Measurements from ENCODE around the gene TRNP1.

DNA sequence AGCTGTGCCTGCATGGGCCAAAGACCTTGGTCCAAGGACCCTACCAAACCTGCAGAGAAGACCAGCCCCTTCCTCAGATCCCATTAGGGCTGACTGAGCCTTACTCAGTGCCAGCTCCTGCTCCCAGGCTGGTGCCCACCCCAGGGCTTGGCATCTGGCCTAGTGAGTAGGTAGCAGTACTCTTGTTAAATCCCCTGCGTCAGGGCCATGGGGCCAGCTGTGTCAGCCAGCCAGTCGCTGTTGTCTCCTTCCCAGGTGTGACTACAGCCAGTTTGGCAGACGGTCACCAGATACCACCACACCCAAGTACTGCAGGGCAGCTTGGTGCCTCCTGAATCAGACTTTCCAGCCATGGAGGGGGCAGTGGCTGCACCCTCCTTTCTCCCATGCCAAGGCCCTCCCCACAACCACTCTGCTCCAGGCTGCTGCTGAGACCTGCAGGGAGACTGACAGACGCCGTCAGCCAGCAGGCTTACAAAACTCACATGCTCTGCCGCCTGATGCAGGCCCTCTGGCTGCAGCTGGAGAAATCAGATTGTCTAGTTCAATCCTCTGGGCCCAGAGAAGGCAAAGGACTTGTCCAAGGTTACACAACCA is 16.2 kb downstream of the TRNP1 start:
- TF ChIP-seq, protein P1, sequence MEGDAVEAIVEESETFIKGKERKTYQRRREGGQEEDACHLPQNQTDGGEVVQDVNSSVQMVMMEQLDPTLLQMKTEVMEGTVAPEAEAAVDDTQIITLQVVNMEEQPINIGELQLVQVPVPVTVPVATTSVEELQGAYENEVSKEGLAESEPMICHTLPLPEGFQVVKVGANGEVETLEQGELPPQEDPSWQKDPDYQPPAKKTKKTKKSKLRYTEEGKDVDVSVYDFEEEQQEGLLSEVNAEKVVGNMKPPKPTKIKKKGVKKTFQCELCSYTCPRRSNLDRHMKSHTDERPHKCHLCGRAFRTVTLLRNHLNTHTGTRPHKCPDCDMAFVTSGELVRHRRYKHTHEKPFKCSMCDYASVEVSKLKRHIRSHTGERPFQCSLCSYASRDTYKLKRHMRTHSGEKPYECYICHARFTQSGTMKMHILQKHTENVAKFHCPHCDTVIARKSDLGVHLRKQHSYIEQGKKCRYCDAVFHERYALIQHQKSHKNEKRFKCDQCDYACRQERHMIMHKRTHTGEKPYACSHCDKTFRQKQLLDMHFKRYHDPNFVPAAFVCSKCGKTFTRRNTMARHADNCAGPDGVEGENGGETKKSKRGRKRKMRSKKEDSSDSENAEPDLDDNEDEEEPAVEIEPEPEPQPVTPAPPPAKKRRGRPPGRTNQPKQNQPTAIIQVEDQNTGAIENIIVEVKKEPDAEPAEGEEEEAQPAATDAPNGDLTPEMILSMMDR (IDR thresholded peaks at IDR 0.05; ENCODE audit: insufficient read depth, low read depth, low read length) = no peak
- TF ChIP-seq EZH2 (IDR thresholded peaks at IDR 0.05; ENCODE audit: insufficient read depth, low read length) = no peak

Data from astrocyte (in vitro differentiated cells and primary cell).